Retinal pigment epithelial cell (primary cell): ENCODE results near the gene SGK2.
"Not testable (repeated sequence)": the region's sequence is repeated elsewhere in the genome, so short reads cannot be mapped to it uniquely, and the experiment has no call there.

Experiments
- DNase-seq: peaks from one replicate; pipeline ENCODE4 v3.0.0-alpha.2; 2010; ENCODE audit warnings: low read depth
- H3K4me3 ChIP-seq: 2 replicates; pipeline ENCODE4 v1.5.1; 2011; ENCODE audit warnings: mild to moderate bottlenecking, low read length, control low read depth, moderate library complexity
- CTCF ChIP-seq: conservative IDR thresholded peaks from 2 replicates; pipeline ENCODE4 v1.5.1; 2011; ENCODE audit warnings: low read depth, low read length, control low read depth, inconsistent platforms

SGK2 gene

GRCh38 chr20:43583133-43583864, 24.5 kb downstream of the SGK2 start:
- no peak for TF ChIP-seq CTCF
- H3K4me3 ChIP-seq = no peak overlapping the region
- no peak for DNase-seq

- peak; percentile 81 for DNase-seq
- no peak for TF ChIP-seq CTCF
- no peak overlapping the region for H3K4me3 ChIP-seq
These were observed 25.2 kb downstream of the SGK2 start for GRCh38 chr20:43583982-43584432.

- H3K4me3 ChIP-seq = no peak overlapping the region
- no peak for TF ChIP-seq CTCF
- DNase-seq = peak; percentile 42
These were observed 25.8 kb downstream of the SGK2 start for GRCh38 chr20:43584448-43585136.

- DNase-seq = no peak
- H3K4me3 ChIP-seq = no peak overlapping the region
- TF ChIP-seq CTCF = no peak
These were observed 27.8 kb downstream of the SGK2 start for GRCh38 chr20:43586641-43587040.

GRCh38 chr20:43588526-43588925, 29.7 kb downstream of the SGK2 start:
- DNase-seq, H3K4me3 ChIP-seq: not testable (repeated sequence)

GRCh38 chr20:43590036-43590391, 31.2 kb downstream of the SGK2 start:
- peak overlapping the region; percentile 88 for H3K4me3 ChIP-seq
- DNase-seq = no peak
- TF ChIP-seq CTCF = no peak

- peak within 1 kb of the TSS; percentile 88 for H3K4me3 ChIP-seq
- TF ChIP-seq CTCF = no peak
- DNase-seq = peak; percentile 80
These were observed 31.8 kb downstream of the SGK2 start, which contains the start of gene IFT52 for GRCh38 chr20:43590392-43591303. Gene IFT52 (plus strand): TSS chr20:43590937. CDS start chr20:43594699, 3,762 bp downstream.

- H3K4me3 ChIP-seq, DNase-seq: not testable (repeated sequence)
These were observed 43.1 kb downstream of the SGK2 start for GRCh38 chr20:43601960-43602359.
